ENCODE results near the gene ELOVL6. TPM values are rescaled to one million over a fixed set of nuclear protein-coding genes. Genes with fewer than 3 reads are reported as not detected.

The ELOVL6 gene
- total and polyA plus RNA-seq, 8 donors = 8.8 to 43.0 (median 12.5) TPM

- H3K27me3 ChIP-seq = peaks cover 3 to 14% of the 10 kb centered on the region in 2 donors
- H3K36me3 ChIP-seq = no peaks in the 10 kb centered on the region
- no peak for DNase-seq
- intact Hi-C loops (cut with DNase I) = no loop called here
- TF ChIP-seq CTCF (IDR thresholded peaks at IDR 0.05) = no peak
- no peaks in the 10 kb centered on the region for H3K4me1 ChIP-seq
- H3K9me3 ChIP-seq = no peaks in the 10 kb centered on the region
- H3K27ac ChIP-seq = no peak overlapping the region
- ATAC-seq = no peak
- H3K4me3 ChIP-seq = no peak overlapping the region
Observed at GRCh38 chr4:110025056-110025455, 173.4 kb downstream of the ELOVL6 start.

- intact Hi-C loops (cut with DNase I) = no loop called here
- DNase-seq (no peak), ATAC-seq (no peak)
- no peak overlapping the region for H3K4me3 ChIP-seq
- H3K27ac ChIP-seq = no peak overlapping the region
- no peak for TF ChIP-seq CTCF (IDR thresholded peaks at IDR 0.05)
- H3K27me3 ChIP-seq = peaks cover 3 to 13% of the 10 kb centered on the region in 2 donors
- no peaks in the 10 kb centered on the region for H3K9me3 ChIP-seq
- no peaks in the 10 kb centered on the region for H3K4me1 ChIP-seq
- no peaks in the 10 kb centered on the region for H3K36me3 ChIP-seq
Observed at GRCh38 chr4:110022457-110022856, 176.0 kb downstream of the ELOVL6 start.

GRCh38 chr4:110020646-110021443, 177.6 kb downstream of the ELOVL6 start:
- intact Hi-C loops (cut with DNase I) = no loop called here
- Histone ChIP-seq H3K4me3 (no peak overlapping the region), H3K27me3 (peaks cover 3 to 4% of the 10 kb centered on the region in 2 donors), H3K9me3 (no peaks in the 10 kb centered on the region), H3K27ac (no peak overlapping the region), H3K36me3 (no peaks in the 10 kb centered on the region), H3K4me1 (no peaks in the 10 kb centered on the region)
- DNase-seq = no peak
- no peak for ATAC-seq
- no peak for TF ChIP-seq CTCF (IDR thresholded peaks at IDR 0.05)

- no peaks in the 10 kb centered on the region for H3K9me3 ChIP-seq
- ATAC-seq = no peak
- H3K36me3 ChIP-seq = no peaks in the 10 kb centered on the region
- no peak for TF ChIP-seq CTCF (IDR thresholded peaks at IDR 0.05)
- DNase-seq = no peak
- intact Hi-C loops (cut with DNase I) = no loop called here
- H3K4me3 ChIP-seq = no peak overlapping the region
- H3K27ac ChIP-seq = no peak overlapping the region
- H3K4me1 ChIP-seq = no peaks in the 10 kb centered on the region
- H3K27me3 ChIP-seq = peaks cover 3 to 4% of the 10 kb centered on the region in 2 donors
Observed at GRCh38 chr4:110020139-110020538, 178.3 kb downstream of the ELOVL6 start.

- ATAC-seq = no peak
- no peak for DNase-seq
- Histone ChIP-seq H3K9me3 (no peaks in the 10 kb centered on the region), H3K36me3 (no peaks in the 10 kb centered on the region), H3K4me3 (no peak overlapping the region), H3K27me3 (peaks cover 3 to 4% of the 10 kb centered on the region in 2 donors), H3K4me1 (no peaks in the 10 kb centered on the region), H3K27ac (no peak overlapping the region)
- TF ChIP-seq CTCF (IDR thresholded peaks at IDR 0.05) = no peak
- intact Hi-C loops (cut with DNase I) = no loop called here
Observed at GRCh38 chr4:110019153-110019552, 179.3 kb downstream of the ELOVL6 start.
